ENCODE data around the gene MRRF. TPM values are rescaled to one million over a fixed set of nuclear protein-coding genes. Genes with fewer than 3 reads are reported as not detected.
A peak's percentile ranks its signal among the peaks of the same experiment; 100 is the strongest.

The MRRF gene
- total RNA-seq, 3 donors from 2014 or later, result 32.5 to 55.3 (median 44.9) TPM

DNA sequence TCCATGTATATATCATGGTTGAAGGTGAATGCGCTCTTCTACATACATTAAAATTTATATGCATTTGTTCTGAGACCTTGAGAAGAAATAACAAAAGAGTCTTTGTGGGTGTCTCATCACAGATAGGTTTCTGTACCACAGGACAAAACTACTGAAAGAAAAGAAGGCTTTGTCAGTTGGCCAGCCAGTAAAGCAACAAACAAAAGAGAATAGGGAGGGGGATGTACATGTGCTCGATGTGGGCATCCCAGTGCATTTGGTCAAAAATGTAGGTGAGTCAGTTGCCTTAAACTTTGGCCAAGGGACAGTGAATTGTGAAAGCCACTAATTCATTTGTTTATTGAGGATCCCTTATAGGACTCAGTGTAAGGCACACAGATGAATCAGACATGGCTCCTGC is 13.3 kb upstream of the MRRF start:
- intact Hi-C loops (cut with DNase I; ENCODE audit: low total_unique reads), result no loop called here
- H3K9me3 ChIP-seq, result no peaks in the 10 kb centered on the region
- DNase-seq (ENCODE audit: low spot score in 2 of 2), result no peak
- H3K27ac ChIP-seq, result peak overlapping the region; percentile 15 to 53
- no peaks in the 10 kb centered on the region for H3K36me3 ChIP-seq
- no peak overlapping the region for H3K4me3 ChIP-seq
- H3K27me3 ChIP-seq, result no peaks in the 10 kb centered on the region
- no peaks in the 10 kb centered on the region for H3K4me1 ChIP-seq
- no peak for TF ChIP-seq POLR2AphosphoS5 (IDR thresholded peaks at IDR 0.05)
- TF ChIP-seq, protein P1, sequence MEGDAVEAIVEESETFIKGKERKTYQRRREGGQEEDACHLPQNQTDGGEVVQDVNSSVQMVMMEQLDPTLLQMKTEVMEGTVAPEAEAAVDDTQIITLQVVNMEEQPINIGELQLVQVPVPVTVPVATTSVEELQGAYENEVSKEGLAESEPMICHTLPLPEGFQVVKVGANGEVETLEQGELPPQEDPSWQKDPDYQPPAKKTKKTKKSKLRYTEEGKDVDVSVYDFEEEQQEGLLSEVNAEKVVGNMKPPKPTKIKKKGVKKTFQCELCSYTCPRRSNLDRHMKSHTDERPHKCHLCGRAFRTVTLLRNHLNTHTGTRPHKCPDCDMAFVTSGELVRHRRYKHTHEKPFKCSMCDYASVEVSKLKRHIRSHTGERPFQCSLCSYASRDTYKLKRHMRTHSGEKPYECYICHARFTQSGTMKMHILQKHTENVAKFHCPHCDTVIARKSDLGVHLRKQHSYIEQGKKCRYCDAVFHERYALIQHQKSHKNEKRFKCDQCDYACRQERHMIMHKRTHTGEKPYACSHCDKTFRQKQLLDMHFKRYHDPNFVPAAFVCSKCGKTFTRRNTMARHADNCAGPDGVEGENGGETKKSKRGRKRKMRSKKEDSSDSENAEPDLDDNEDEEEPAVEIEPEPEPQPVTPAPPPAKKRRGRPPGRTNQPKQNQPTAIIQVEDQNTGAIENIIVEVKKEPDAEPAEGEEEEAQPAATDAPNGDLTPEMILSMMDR (IDR thresholded peaks at IDR 0.05), result no peak
- no peak for TF ChIP-seq POLR2A (IDR thresholded peaks at IDR 0.05)

DNA sequence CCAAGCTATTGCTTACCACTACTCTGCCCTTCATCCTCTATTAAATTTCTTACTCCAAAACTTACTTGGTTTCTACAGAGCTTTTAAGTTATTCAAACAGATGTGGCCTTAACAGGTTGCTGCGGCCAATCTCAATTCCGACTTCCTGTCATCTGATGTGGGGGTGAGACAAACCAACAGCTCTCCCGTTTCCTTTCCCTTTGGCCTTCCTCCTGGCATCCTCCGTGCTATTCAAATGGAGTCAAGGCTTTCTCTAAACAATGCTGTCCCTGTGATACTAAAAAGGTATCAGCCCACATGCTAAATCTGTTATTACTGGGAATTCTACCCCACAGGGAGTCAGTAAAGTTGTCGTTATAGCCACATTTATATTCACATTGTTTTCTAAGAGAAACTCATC is 11.9 kb upstream of the MRRF start:
- H3K27me3 ChIP-seq, result no peaks in the 10 kb centered on the region
- H3K9me3 ChIP-seq, result no peaks in the 10 kb centered on the region
- peak overlapping the region; percentile 15 to 79 for H3K27ac ChIP-seq
- H3K36me3 ChIP-seq, result no peaks in the 10 kb centered on the region
- H3K4me1 ChIP-seq, result no peaks in the 10 kb centered on the region
- intact Hi-C loops (cut with DNase I; ENCODE audit: low total_unique reads), result no loop called here
- DNase-seq (ENCODE audit: low spot score in 2 of 2), result no peak
- no peak overlapping the region for H3K4me3 ChIP-seq
- TF ChIP-seq POLR2AphosphoS5 (IDR thresholded peaks at IDR 0.05), result no peak
- no peak for TF ChIP-seq POLR2A (IDR thresholded peaks at IDR 0.05)
- TF ChIP-seq, protein P1 (IDR thresholded peaks at IDR 0.05), result no peak

DNA sequence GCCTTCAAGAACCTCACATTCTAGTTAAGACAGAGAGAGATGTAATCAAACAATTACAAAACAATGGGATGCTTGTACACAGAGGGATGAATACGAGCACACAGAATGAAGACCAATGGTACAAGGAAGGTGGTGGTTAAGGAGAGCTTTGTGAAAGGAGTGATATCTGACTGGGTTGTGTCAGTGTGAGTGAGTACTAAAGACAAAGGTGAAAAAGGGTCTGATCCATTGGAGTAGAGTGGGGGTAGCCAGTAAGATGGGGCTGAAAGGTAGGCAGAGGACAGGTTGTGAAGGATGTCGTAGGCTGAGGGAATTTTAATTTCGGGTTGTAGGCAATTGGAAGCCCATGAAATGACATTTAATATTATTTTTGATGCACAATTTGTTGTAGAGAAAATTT is 9.9 kb upstream of the MRRF start:
- no peaks in the 10 kb centered on the region for H3K36me3 ChIP-seq
- H3K9me3 ChIP-seq, result no peaks in the 10 kb centered on the region
- TF ChIP-seq POLR2AphosphoS5 (IDR thresholded peaks at IDR 0.05), result no peak
- no peak for TF ChIP-seq POLR2A (IDR thresholded peaks at IDR 0.05)
- TF ChIP-seq, protein P1 (IDR thresholded peaks at IDR 0.05), result no peak
- intact Hi-C loops (cut with DNase I; ENCODE audit: low total_unique reads), result no loop called here
- H3K27ac ChIP-seq, result no peak overlapping the region
- no peak for DNase-seq (ENCODE audit: low spot score in 2 of 2)
- no peak overlapping the region for H3K4me3 ChIP-seq
- no peaks in the 10 kb centered on the region for H3K4me1 ChIP-seq
- no peaks in the 10 kb centered on the region for H3K27me3 ChIP-seq

DNA sequence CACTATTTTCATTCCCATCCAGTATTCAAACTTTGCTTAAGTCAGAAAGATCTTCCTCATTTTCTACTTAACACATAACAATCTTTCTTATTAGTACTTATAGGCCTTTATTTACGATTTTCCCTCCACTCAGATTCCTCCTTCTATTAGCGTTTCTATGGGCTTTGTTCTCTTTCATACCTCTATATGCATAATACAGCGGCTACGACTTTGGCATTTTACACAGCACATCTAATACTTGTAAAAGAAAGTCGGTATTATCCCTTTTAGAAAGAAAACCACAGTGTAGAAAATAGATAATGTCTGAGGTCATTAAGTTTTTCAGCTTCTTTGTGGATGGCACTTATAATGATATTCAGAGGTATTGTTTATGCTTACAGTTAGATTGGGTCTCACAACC is 8.5 kb upstream of the MRRF start:
- no peaks in the 10 kb centered on the region for H3K27me3 ChIP-seq
- H3K4me1 ChIP-seq, result no peaks in the 10 kb centered on the region
- H3K9me3 ChIP-seq, result no peaks in the 10 kb centered on the region
- H3K36me3 ChIP-seq, result no peaks in the 10 kb centered on the region
- DNase-seq (ENCODE audit: low spot score in 2 of 2), result no peak
- no peak for TF ChIP-seq POLR2AphosphoS5 (IDR thresholded peaks at IDR 0.05)
- TF ChIP-seq, protein P1 (IDR thresholded peaks at IDR 0.05), result no peak
- no peak for TF ChIP-seq POLR2A (IDR thresholded peaks at IDR 0.05)
- H3K4me3 ChIP-seq, result no peak overlapping the region
- no peak overlapping the region for H3K27ac ChIP-seq
- intact Hi-C loops (cut with DNase I; ENCODE audit: low total_unique reads), result no loop called here

DNA sequence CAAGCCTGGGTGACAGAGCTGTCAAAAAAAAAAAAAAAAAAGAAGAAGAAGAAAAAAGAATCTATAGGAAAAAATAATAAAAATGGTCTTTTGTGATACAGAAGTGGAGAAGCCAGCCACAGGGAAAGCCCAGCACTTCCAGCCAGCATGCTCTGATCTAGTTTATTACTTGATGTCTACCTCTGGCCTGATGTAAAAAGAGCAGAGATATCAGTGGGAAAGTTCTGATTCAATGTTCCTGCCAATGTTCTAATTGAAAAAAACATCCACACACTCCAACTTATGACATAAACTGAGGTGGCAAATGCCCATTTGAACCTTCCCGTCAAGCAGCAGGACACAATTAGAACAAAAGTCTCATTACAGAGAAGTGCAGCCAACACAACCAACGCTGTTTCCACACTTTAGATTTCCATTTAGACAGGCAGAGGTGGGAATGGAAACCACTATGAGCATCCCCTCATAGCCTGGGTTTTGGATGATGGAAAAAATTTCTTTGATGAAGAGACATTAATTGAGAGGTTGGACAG is 5.7 kb upstream of the MRRF start:
- intact Hi-C loops (cut with DNase I; ENCODE audit: low total_unique reads), result no loop called here
- no peak overlapping the region for H3K4me3 ChIP-seq

More for the DNA sequence above, 5.7 kb upstream of the MRRF start:
- H3K9me3 ChIP-seq, result no peaks in the 10 kb centered on the region
- H3K4me1 ChIP-seq, result peaks cover 2 to 25% of the 10 kb centered on the region in 2 donors
- H3K27me3 ChIP-seq, result no peaks in the 10 kb centered on the region
- no peaks in the 10 kb centered on the region for H3K36me3 ChIP-seq
- no peak for TF ChIP-seq POLR2A (IDR thresholded peaks at IDR 0.05)
- TF ChIP-seq, protein P1 (IDR thresholded peaks at IDR 0.05), result no peak
- TF ChIP-seq POLR2AphosphoS5 (IDR thresholded peaks at IDR 0.05), result no peak
- H3K27ac ChIP-seq, result no peak overlapping the region
- DNase-seq (ENCODE audit: low spot score in 2 of 2), result no peak
